ENCODE data around the gene DYRK2. TPM values are rescaled to one million over a fixed set of nuclear protein-coding genes. Genes with fewer than 3 reads are reported as not detected.
A peak's percentile ranks its signal among the peaks of the same experiment; 100 is the strongest.

DYRK2 gene
- total RNA-seq (2013; cell fraction: nucleolus; rRNA removed), result 17.1 and 17.8 TPM in 2 replicates
- total RNA-seq (2014; rRNA removed) (14.3 and 15.2 TPM in 2 replicates), total RNA-seq (2014; rRNA removed; fragmentation: Illumina TruSeq; extraction: Trizol) (13.9 and 14.3 TPM in 2 replicates), total RNA-seq (2021) (29.4 and 35.9 TPM in 2 replicates), polyA plus RNA-seq (2011; rRNA removed) (8.7 and 10.6 TPM in 2 replicates), polyA plus RNA-seq (2014; fragmentation: Illumina TruSeq; extraction: Trizol) (13.8 and 18.5 TPM in 2 replicates), polyA plus RNA-seq (2014; fragmentation: Nextera tagmentation; extraction: Ambion mirVana) (1 to 10 TPM; 3.1 to 3.2 TPM), polyA plus RNA-seq (2014; rRNA removed) (13.8 and 17.8 TPM in 2 replicates), polyA plus RNA-seq (2016; fragmentation: Nextera tagmentation; extraction: Ambion mirVana) (1 to 10 TPM; 7.9 to 8.9 TPM), polyA minus RNA-seq (2011; rRNA and poly(A)+ RNA removed) (19.7 and 22.7 TPM in 2 replicates), Bru-seq, nascent RNA (percentile 83 among the genes with signal in this experiment), BruChase-seq, experiment 1, labeled RNA remaining after a 6-hour chase (percentile 69 among the genes with signal in this experiment), BruChase-seq, experiment 2, labeled RNA remaining after a 2-hour chase (percentile 85 among the genes with signal in this experiment)
- 9.2 TPM for polyA plus RNA-seq (2011; ENCODE audit: low read depth)
- 7.0 and 9.1 TPM in 2 replicates for polyA plus RNA-seq (2011; cell fraction: cytosol; rRNA removed)
- 7.6 and 8.0 TPM in 2 replicates for polyA plus RNA-seq (2011; cell fraction: nucleus; rRNA removed)
- polyA plus RNA-seq (2012), result 9.8 and 14.0 TPM in 2 replicates
- polyA minus RNA-seq (2011; cell fraction: cytosol; rRNA and poly(A)+ RNA removed), result 7.1 and 11.2 TPM in 2 replicates
- polyA minus RNA-seq (2011; cell fraction: nucleus; rRNA and poly(A)+ RNA removed), result 8.1 and 15.3 TPM in 2 replicates
- long read RNA-seq, experiment 1, partial matches to known transcripts, result 0 of 1 reads
- long read RNA-seq, experiment 1, other reads (novel, unspliced or antisense), result 1 of 1 reads
- long read RNA-seq, experiment 2, partial matches to known transcripts, result 0 of 12 reads
- long read RNA-seq, experiment 2, other reads (novel, unspliced or antisense), result 12 of 12 reads

- intact Hi-C loops (cut with micrococcal nuclease; ENCODE audit: unreplicated experiment), result loop anchor here (5.0 kb wide), 1 partner anchor 196 kb away; no protein-coding TSS in a partner anchor
- FAIRE-seq (no peak), ATAC-seq (peak; percentile 56), DNase-seq (ENCODE audit: low read depth, low spot score) (no peak)
- ChIA-PET CTCF (interaction anchor here (0.8 to 1.2 kb wide), 2 partner anchors 292 to 294 kb away, joined by 4 read pairs; no protein-coding TSS in a partner anchor), POLR2A (interaction anchor here (0.6 kb wide), 1 partner anchor 68 kb away, joined by 4 read pairs; no protein-coding TSS in a partner anchor), SMC1A (ENCODE audit: uncharacterized antibody, unreplicated experiment) (no interaction called here), RAD21 (ENCODE audit: unreplicated experiment) (interaction anchor here (0.6 kb wide), 1 partner anchor 224 kb away, joined by 4 read pairs; no protein-coding TSS in a partner anchor)
- H3K27ac ChIP-seq (ENCODE audit: control insufficient read depth, insufficient read depth), result peak within 1 kb of the TSS; percentile 70
- BruUV-seq (replicated peaks), result no TSS peak
- whole genome bisulfite sequencing (ENCODE audit: insufficient coverage, insufficient replicate concordance, low lambda C conversion rate, missing lambda C conversion rate), result under 1% methylated on average over 39 of the region's 109 CpGs
- H4K20me1 ChIP-seq (ENCODE audit: control insufficient read depth, insufficient read depth), result no peaks in the 10 kb centered on the region
- H2AFZ ChIP-seq (ENCODE audit: control insufficient read depth, low read depth, low read length), result peak within 1 kb of the TSS; percentile 89
- in situ Hi-C loops (cut with MboI), result no loop called here
- H3K4me2 ChIP-seq (ENCODE audit: control insufficient read depth, insufficient read depth), result peak within 1 kb of the TSS; percentile 95
- H3K4me1 ChIP-seq (ENCODE audit: control insufficient read depth, insufficient read depth, low read length), result peaks cover 6% of the 10 kb centered on the region
- no peaks in the 10 kb centered on the region for H3K9me3 ChIP-seq (replicated peaks; ENCODE audit: control insufficient read depth, insufficient read depth, low read length)
- no peaks in the 10 kb centered on the region for H3K36me3 ChIP-seq (ENCODE audit: control insufficient read depth in 2 of 2, insufficient read depth in 2 of 2, low read length in 1 of 2)
- peaks cover 50% of the 10 kb centered on the region for H3K79me2 ChIP-seq (ENCODE audit: control insufficient read depth, insufficient read depth, low read length)
- peak within 1 kb of the TSS; percentile 100 for H3K4me3 ChIP-seq
- no peaks in the 10 kb centered on the region for H3K27me3 ChIP-seq (replicated peaks in 1 of 2; ENCODE audit: control insufficient read depth in 2 of 2, insufficient read depth in 2 of 2, low read length in 1 of 2)
- peak within 1 kb of the TSS; percentile 81 for H3K9ac ChIP-seq (ENCODE audit: control insufficient read depth, insufficient read depth, low read length)
- TF ChIP-seq MEF2A (IDR thresholded peaks at IDR 0.05; ENCODE audit: insufficient read depth, low read depth, low read length), result no peak
- TF ChIP-seq KAT2A (conservative IDR thresholded peaks at IDR 0.05; ENCODE audit: control insufficient read depth, low read depth, low read length), result no peak
- no peak for TF ChIP-seq HDAC2 (IDR thresholded peaks at IDR 0.05)
- TF ChIP-seq CTCF (IDR thresholded peaks at IDR 0.05 in 2 of 3, conservative IDR thresholded peaks at IDR 0.05 in 1 of 3; ENCODE audit: control insufficient read depth in 2 of 3, extremely low read depth in 1 of 3, insufficient read depth in 1 of 3, low read depth in 3 of 3, low read length in 3 of 3), result 0 out of 6 replicates have a peak, but pooled peaks of 1 of the 3 experiments have one; percentile 3
- TF ChIP-seq HDGF (IDR thresholded peaks at IDR 0.05), result no peak
- no peak for TF ChIP-seq ZBTB40 (IDR thresholded peaks at IDR 0.05; ENCODE audit: borderline replicate concordance)
- peak; percentile 86 for TF ChIP-seq YY1 (IDR thresholded peaks at IDR 0.05; ENCODE audit: low read depth, low read length)
- no peak for TF ChIP-seq ZBTB4 (CRISPR knock-in tag; IDR thresholded peaks at IDR 0.05)
Measured at GRCh38 chr12:67648521-67649260, at the start of gene DYRK2. Gene DYRK2 (plus strand): TSS chr12:67648745. CDS start chr12:67649134, 389 bp downstream.
